Posterior cingulate gyrus (tissue), 11 donors: Measurements from ENCODE around the gene RANBP3.
"Not testable (repeated sequence)": the region's sequence is repeated elsewhere in the genome, so short reads cannot be mapped to it uniquely, and the experiment has no call there.

ENCODE experiments used
- DNase-seq, 10 donors: peaks; one replicate each; pipeline versions ENCODE4 v3.0.0 to v3.0.0-alpha.2; 2020 to 2021; ENCODE audit warnings: mixed read lengths in 3 of 10
- intact Hi-C: fragments of 100-400 bp; cut with DNase I; formaldehyde crosslinking; loops from one replicate; pipeline ENCODE4 v1.15.1; 2023

RANBP3 gene

GRCh38 chr19:5895409-5895808 lies 82.5 kb downstream of the RANBP3 start:
- no peak for DNase-seq
- intact Hi-C loops: no loop called here

GRCh38 chr19:5894704-5895349 lies 83.1 kb downstream of the RANBP3 start:
- intact Hi-C loops: no loop called here
- no peak for DNase-seq

GRCh38 chr19:5893907-5894703 lies 83.8 kb downstream of the RANBP3 start:
- no peak for DNase-seq

GRCh38 chr19:5893296-5893903 lies 84.5 kb downstream of the RANBP3 start:
- DNase-seq: no peak
- intact Hi-C loops: no loop called here

More at GRCh38 chr19:5893907-5894703, 83.8 kb downstream of the RANBP3 start:
- intact Hi-C loops: no loop called here

- intact Hi-C loops: no loop called here
- no peak for DNase-seq
Measured at GRCh38 chr19:5892772-5893275, 85.1 kb downstream of the RANBP3 start.

GRCh38 chr19:5891938-5892771 lies 85.8 kb downstream of the RANBP3 start:
- intact Hi-C loops: no loop called here
- peak in 4 of 10 donors; percentile 25 to 74 (median 44) for DNase-seq

- DNase-seq: no peak
- intact Hi-C loops: no loop called here
Measured at GRCh38 chr19:5891572-5891937, 86.4 kb downstream of the RANBP3 start.

- intact Hi-C loops: no loop called here
- DNase-seq: no peak
Measured at GRCh38 chr19:5890099-5890498, 87.8 kb downstream of the RANBP3 start.

GRCh38 chr19:5889288-5889971 lies 88.5 kb downstream of the RANBP3 start:
- intact Hi-C loops: no loop called here
- no peak for DNase-seq

- intact Hi-C loops, DNase-seq: not testable (repeated sequence)
Measured at GRCh38 chr19:5884065-5884811, 93.7 kb downstream of the RANBP3 start.

GRCh38 chr19:5883157-5883873 lies 94.6 kb downstream of the RANBP3 start:
- DNase-seq, intact Hi-C loops: not testable (repeated sequence)

GRCh38 chr19:5882421-5882968 lies 95.4 kb downstream of the RANBP3 start:
- intact Hi-C loops: no loop called here

GRCh38 chr19:5881543-5882299 lies 96.2 kb downstream of the RANBP3 start:
- DNase-seq: no peak
- intact Hi-C loops: no loop called here

More at GRCh38 chr19:5882421-5882968, 95.4 kb downstream of the RANBP3 start:
- DNase-seq: no peak

GRCh38 chr19:5880604-5881078 lies 97.3 kb downstream of the RANBP3 start:
- intact Hi-C loops: no loop called here
- DNase-seq: no peak

- intact Hi-C loops: no loop called here
- no peak for DNase-seq
Measured at GRCh38 chr19:5880196-5880595, 97.7 kb downstream of the RANBP3 start.

- no peak for DNase-seq
Measured at GRCh38 chr19:5877882-5878281, 100.1 kb downstream of the RANBP3 start.

GRCh38 chr19:5877427-5877826 lies 100.5 kb downstream of the RANBP3 start:
- no peak for DNase-seq
- intact Hi-C loops: no loop called here

More at GRCh38 chr19:5877882-5878281, 100.1 kb downstream of the RANBP3 start:
- intact Hi-C loops: no loop called here
